ENCODE measurements around the gene P3R3URF.

Gene P3R3URF

GRCh38 chr1:46152016-46152415, 24.3 kb downstream of the P3R3URF start:
- H3K4me3 ChIP-seq (ENCODE audit: low read length), result no peak overlapping the region
- no peak overlapping the region for H3K27ac ChIP-seq (ENCODE audit: low read depth, low read length)
- 90% methylated on average over 3 of the region's 3 CpGs for WGBS
- no peaks in the 10 kb centered on the region for H3K4me1 ChIP-seq (ENCODE audit: insufficient read depth, low read length)
- no peaks in the 10 kb centered on the region for H3K36me3 ChIP-seq (ENCODE audit: insufficient read depth, low read length)
- H3K9ac ChIP-seq (ENCODE audit: low read depth, low read length), result no peak overlapping the region
- no peaks in the 10 kb centered on the region for H3K9me3 ChIP-seq (ENCODE audit: insufficient read depth, low read depth, low read length)
- H3K27me3 ChIP-seq (ENCODE audit: insufficient read depth, low read length), result no peaks in the 10 kb centered on the region

- no peaks in the 10 kb centered on the region for H3K9me3 ChIP-seq (ENCODE audit: insufficient read depth, low read depth, low read length)
- no peak overlapping the region for H3K9ac ChIP-seq (ENCODE audit: low read depth, low read length)
- WGBS, result 100% methylated on average over 2 of the region's 2 CpGs
Measured at GRCh38 chr1:46150085-46150484, 26.2 kb downstream of the P3R3URF start.

GRCh38 chr1:46148318-46148717, 28.0 kb downstream of the P3R3URF start:
- Histone ChIP-seq H3K4me1 (ENCODE audit: insufficient read depth, low read length) (no peaks in the 10 kb centered on the region), H3K27me3 (ENCODE audit: insufficient read depth, low read length) (no peaks in the 10 kb centered on the region), H3K27ac (ENCODE audit: low read depth, low read length) (no peak overlapping the region), H3K36me3 (ENCODE audit: insufficient read depth, low read length) (no peaks in the 10 kb centered on the region), H3K9ac (ENCODE audit: low read depth, low read length) (no peak overlapping the region), H3K4me3 (ENCODE audit: low read length) (no peak overlapping the region), H3K9me3 (ENCODE audit: insufficient read depth, low read depth, low read length) (no peaks in the 10 kb centered on the region)
- 95% methylated on average over 2 of the region's 2 CpGs for WGBS

More at GRCh38 chr1:46150085-46150484, 26.2 kb downstream of the P3R3URF start:
- no peaks in the 10 kb centered on the region for H3K36me3 ChIP-seq (ENCODE audit: insufficient read depth, low read length)
- no peaks in the 10 kb centered on the region for H3K27me3 ChIP-seq (ENCODE audit: insufficient read depth, low read length)
- no peak overlapping the region for H3K4me3 ChIP-seq (ENCODE audit: low read length)
- H3K27ac ChIP-seq (ENCODE audit: low read depth, low read length), result no peak overlapping the region
- no peaks in the 10 kb centered on the region for H3K4me1 ChIP-seq (ENCODE audit: insufficient read depth, low read length)

GRCh38 chr1:46137916-46138315, 38.4 kb downstream of the P3R3URF start:
- Histone ChIP-seq H3K9me3 (ENCODE audit: insufficient read depth, low read depth, low read length) (no peaks in the 10 kb centered on the region), H3K4me3 (ENCODE audit: low read length) (no peak overlapping the region), H3K4me1 (ENCODE audit: insufficient read depth, low read length) (peaks cover 8% of the 10 kb centered on the region), H3K36me3 (ENCODE audit: insufficient read depth, low read length) (no peaks in the 10 kb centered on the region), H3K27ac (ENCODE audit: low read depth, low read length) (no peak overlapping the region), H3K9ac (ENCODE audit: low read depth, low read length) (no peak overlapping the region), H3K27me3 (ENCODE audit: insufficient read depth, low read length) (no peaks in the 10 kb centered on the region)
- WGBS, result 81% methylated on average over 3 of the region's 3 CpGs

- Histone ChIP-seq H3K9ac (ENCODE audit: low read depth, low read length) (no peak overlapping the region), H3K27me3 (ENCODE audit: insufficient read depth, low read length) (no peaks in the 10 kb centered on the region), H3K9me3 (ENCODE audit: insufficient read depth, low read depth, low read length) (no peaks in the 10 kb centered on the region), H3K4me3 (ENCODE audit: low read length) (no peak overlapping the region), H3K4me1 (ENCODE audit: insufficient read depth, low read length) (peaks cover 8% of the 10 kb centered on the region), H3K27ac (ENCODE audit: low read depth, low read length) (no peak overlapping the region), H3K36me3 (ENCODE audit: insufficient read depth, low read length) (no peaks in the 10 kb centered on the region)
Measured at GRCh38 chr1:46136711-46137110, 39.6 kb downstream of the P3R3URF start.

GRCh38 chr1:46134660-46135331, 41.5 kb downstream of the P3R3URF start:
- Histone ChIP-seq H3K27ac (ENCODE audit: low read depth, low read length) (no peak overlapping the region), H3K9ac (ENCODE audit: low read depth, low read length) (no peak overlapping the region), H3K4me1 (ENCODE audit: insufficient read depth, low read length) (peaks cover 13% of the 10 kb centered on the region), H3K9me3 (ENCODE audit: insufficient read depth, low read depth, low read length) (no peaks in the 10 kb centered on the region), H3K36me3 (ENCODE audit: insufficient read depth, low read length) (no peaks in the 10 kb centered on the region), H3K4me3 (ENCODE audit: low read length) (no peak overlapping the region), H3K27me3 (ENCODE audit: insufficient read depth, low read length) (peaks cover 13% of the 10 kb centered on the region)
- 88% methylated on average over 3 of the region's 3 CpGs for WGBS

GRCh38 chr1:46133781-46134350, 42.4 kb downstream of the P3R3URF start:
- Histone ChIP-seq H3K27ac (ENCODE audit: low read depth, low read length) (no peak overlapping the region), H3K9ac (ENCODE audit: low read depth, low read length) (peak overlapping the region; percentile 84), H3K36me3 (ENCODE audit: insufficient read depth, low read length) (no peaks in the 10 kb centered on the region), H3K27me3 (ENCODE audit: insufficient read depth, low read length) (peaks cover 13% of the 10 kb centered on the region), H3K4me1 (ENCODE audit: insufficient read depth, low read length) (peaks cover 16% of the 10 kb centered on the region), H3K9me3 (ENCODE audit: insufficient read depth, low read depth, low read length) (no peaks in the 10 kb centered on the region), H3K4me3 (ENCODE audit: low read length) (peak overlapping the region; percentile 68)
- WGBS, result 40% methylated on average over 3 of the region's 3 CpGs

GRCh38 chr1:46133181-46133658, 43.1 kb downstream of the P3R3URF start:
- no peaks in the 10 kb centered on the region for H3K36me3 ChIP-seq (ENCODE audit: insufficient read depth, low read length)
- H3K4me3 ChIP-seq (ENCODE audit: low read length), result peak overlapping the region; percentile 68
- H3K9ac ChIP-seq (ENCODE audit: low read depth, low read length), result peak overlapping the region; percentile 84
- peak overlapping the region; percentile 97 for H3K27ac ChIP-seq (ENCODE audit: low read depth, low read length)
- no peaks in the 10 kb centered on the region for H3K9me3 ChIP-seq (ENCODE audit: insufficient read depth, low read depth, low read length)
- peaks cover 16% of the 10 kb centered on the region for H3K4me1 ChIP-seq (ENCODE audit: insufficient read depth, low read length)
- peaks cover 13% of the 10 kb centered on the region for H3K27me3 ChIP-seq (ENCODE audit: insufficient read depth, low read length)
- under 1% methylated on average over 22 of the region's 22 CpGs for WGBS

GRCh38 chr1:46132529-46133180, 43.6 kb downstream of the P3R3URF start, which contains the start of gene PIK3R3:
PIK3R3 (minus strand) TSS chr1:46132629; CDS start chr1:46131952, 677 bp downstream.
- Histone ChIP-seq H3K36me3 (ENCODE audit: insufficient read depth, low read length) (no peaks in the 10 kb centered on the region), H3K9ac (ENCODE audit: low read depth, low read length) (peak within 1 kb of the TSS; percentile 94), H3K9me3 (ENCODE audit: insufficient read depth, low read depth, low read length) (no peaks in the 10 kb centered on the region), H3K27me3 (ENCODE audit: insufficient read depth, low read length) (peaks cover 13% of the 10 kb centered on the region), H3K27ac (ENCODE audit: low read depth, low read length) (peak within 1 kb of the TSS; percentile 97), H3K4me3 (ENCODE audit: low read length) (peak within 1 kb of the TSS; percentile 68), H3K4me1 (ENCODE audit: insufficient read depth, low read length) (peaks cover 16% of the 10 kb centered on the region)
- under 1% methylated on average over 55 of the region's 55 CpGs for whole genome bisulfite sequencing

GRCh38 chr1:46131712-46132528, 44.4 kb downstream of the P3R3URF start:
- Histone ChIP-seq H3K9me3 (ENCODE audit: insufficient read depth, low read depth, low read length) (no peaks in the 10 kb centered on the region), H3K9ac (ENCODE audit: low read depth, low read length) (peak overlapping the region; percentile 94), H3K4me1 (ENCODE audit: insufficient read depth, low read length) (peaks cover 16% of the 10 kb centered on the region), H3K36me3 (ENCODE audit: insufficient read depth, low read length) (no peaks in the 10 kb centered on the region), H3K27ac (ENCODE audit: low read depth, low read length) (peak overlapping the region; percentile 97), H3K27me3 (ENCODE audit: insufficient read depth, low read length) (peaks cover 13% of the 10 kb centered on the region), H3K4me3 (ENCODE audit: low read length) (peak overlapping the region; percentile 68)
- under 1% methylated on average over 34 of the region's 38 CpGs for WGBS

Data from HUES64 (cell line).